Right lobe of liver (tissue), 6 donors: ENCODE data around the gene TBPL1. TPM values are rescaled to one million over a fixed set of nuclear protein-coding genes. Genes with fewer than 3 reads are reported as not detected.

Experiments used
- ATAC-seq, 4 donors: fragments of 200-7000 bp; cut with Tn5 transposase; one replicate each; pipeline ENCODE4 v1.9.1; 2020; ENCODE audit warnings: mild to moderate bottlenecking in 4 of 4, moderate library complexity in 4 of 4
- DNase-seq, 3 donors: peaks; one replicate each; pipeline ENCODE4 v3.0.0-alpha.2; 2020
- H3K27ac ChIP-seq, 3 donors: fragments of 200-600 bp; one replicate each; pipeline ENCODE4 v1.8.0; 2022
- H3K27me3 ChIP-seq, 2 donors: fragments of 200-600 bp; one replicate each; pipeline ENCODE4 v1.8.0; 2022
- H3K36me3 ChIP-seq, 4 donors: fragments of 200-600 bp; sonication (generic) in 1 of 4; one replicate each; pipeline versions ENCODE4 v1.5.1 to v1.8.0; 2017 to 2022; ENCODE audit warnings: control low read depth in 1 of 4
- H3K4me1 ChIP-seq, 4 donors: fragments of 200-600 bp; sonication (generic) in 1 of 4; one replicate each; pipeline versions ENCODE4 v1.5.1 to v1.8.0; 2017 to 2022; ENCODE audit warnings: control low read depth in 1 of 4
- H3K4me3 ChIP-seq, 3 donors: fragments of 200-600 bp; one replicate each; pipeline ENCODE4 v1.8.0; 2022
- H3K9me3 ChIP-seq, 4 donors: fragments of 200-600 bp; sonication (generic) in 1 of 4; one replicate each; pipeline versions ENCODE4 v1.5.1 to v1.8.0; 2017 to 2022; ENCODE audit warnings: control low read depth in 1 of 4
- CTCF ChIP-seq, 4 donors: fragments of 200-600 bp in 3 of 4; fragments of 450-650 bp in 1 of 4; IDR thresholded peaks; one replicate each; pipeline versions ENCODE4 v1.5.1 to v1.8.0; 2016 to 2022; ENCODE audit warnings: antibody characterized with exemption in 4 of 4, mild to moderate bottlenecking in 2 of 4
- POLR2A ChIP-seq: fragments of 450-650 bp; IDR thresholded peaks from one replicate; pipeline ENCODE4 v1.6.1; 2017; ENCODE audit warnings: antibody characterized with exemption, mild to moderate bottlenecking
- WGBS: methylation state at CpG from one replicate; pipeline ENCODE4 v1.1.6; 2018; ENCODE audit warnings: low coverage, low lambda C conversion rate; ENCODE audit not compliant: insufficient coverage; ENCODE audit errors: missing lambda C conversion rate; 5-methylcytosine and 5-hydroxymethylcytosine counted together
- intact Hi-C, 2 donors: fragments of 100-400 bp; cut with DNase I; formaldehyde crosslinking; loops; one replicate each; pipeline versions ENCODE4 v1.11.2 to v1.14.1; 2022
- long read RNA-seq: library from polyadenylated mRNA; unstranded; transcript quantifications from one replicate; pipeline ENCODE4 v2.0.0, GENCODE V29; 2019
- total RNA-seq, 6 experiments: library from RNA; depleted of rRNA in 2 of 6; stranded (reverse); fragments of >200 nt in 2 of 6; fragmentation: NEBNext Ultra II Directional in 3 of 6; extraction: Animal tissue kit (Norgen Biotek cat#: 25700) in 3 of 6; gene quantifications; one replicate each; pipeline versions ENCODE4 v1.1.0 to v1.2.4, GENCODE V29; 2016 to 2023
- donor health status: DM: no; HTN: yes; CAD: no.
- donor health status: DM: no; HTN: no; CAD: no.
- donor health status: DM: no; HTN: no; CAD: no.
- donor health status: DM: no; HTN: yes; CAD: no.
- donor health status: DM: no; HTN: yes; CAD: no.

The TBPL1 gene
- 10 to 100 TPM in 2 of 6 experiments, 1 to 10 TPM in 4; 6.0 to 11.5 (median 9.4) TPM for total RNA-seq
- long read RNA-seq, result 0 reads

GRCh38 chr6:133952815-133953633 is at the start of gene TBPL1:
TSS of gene TBPL1 (plus strand) at chr6:133953224. CDS start at chr6:133980126, 26,902 bp downstream.
- no peaks in the 10 kb centered on the region for H3K27me3 ChIP-seq
- intact Hi-C loops, result no loop called here
- H3K4me3 ChIP-seq, result peak within 1 kb of the TSS; percentile 52 to 94 (median 78)
- DNase-seq (peak; percentile 95 to 96 (median 95)), ATAC-seq (peak; percentile 93 to 96 (median 93))
- under 1% methylated on average over 19 of the region's 64 CpGs for WGBS
- peak within 1 kb of the TSS; percentile 87 to 95 (median 92) for H3K27ac ChIP-seq
- peaks cover 0 to 38% (median 14%) of the 10 kb centered on the region in 4 donors for H3K4me1 ChIP-seq
- H3K9me3 ChIP-seq, result no peaks in the 10 kb centered on the region
- TF ChIP-seq CTCF (IDR thresholded peaks at IDR 0.05) (no peak), POLR2A (peak; percentile 76)
- no peaks in the 10 kb centered on the region for H3K36me3 ChIP-seq

- 83% methylated on average over 2 of the region's 2 CpGs for WGBS
Observed at GRCh38 chr6:133903855-133904254, 49.2 kb upstream of the TBPL1 start.

GRCh38 chr6:133906050-133906449 is 47.0 kb upstream of the TBPL1 start:
- no peak for TF ChIP-seq CTCF (IDR thresholded peaks at IDR 0.05)
- TF ChIP-seq POLR2A, result no peak
- H3K27ac ChIP-seq, result no peak overlapping the region
- H3K9me3 ChIP-seq, result no peaks in the 10 kb centered on the region
- ATAC-seq (no peak), DNase-seq (no peak)
- no peak overlapping the region for H3K4me3 ChIP-seq
- H3K27me3 ChIP-seq, result peaks cover 0 to 8% of the 10 kb centered on the region in 2 donors
- intact Hi-C loops, result no loop called here
- no peaks in the 10 kb centered on the region for H3K4me1 ChIP-seq
- no peaks in the 10 kb centered on the region for H3K36me3 ChIP-seq
- 23% methylated on average over 1 of the region's 1 CpG for WGBS

More at GRCh38 chr6:133903855-133904254, 49.2 kb upstream of the TBPL1 start:
- H3K9me3 ChIP-seq, result no peaks in the 10 kb centered on the region
- DNase-seq (no peak), ATAC-seq (no peak)
- no peak overlapping the region for H3K4me3 ChIP-seq
- H3K27me3 ChIP-seq, result no peaks in the 10 kb centered on the region
- H3K4me1 ChIP-seq, result no peaks in the 10 kb centered on the region
- intact Hi-C loops, result no loop called here
- no peaks in the 10 kb centered on the region for H3K36me3 ChIP-seq
- H3K27ac ChIP-seq, result no peak overlapping the region
- TF ChIP-seq POLR2A (no peak), CTCF (IDR thresholded peaks at IDR 0.05) (no peak)

GRCh38 chr6:133916650-133917151 is 36.3 kb upstream of the TBPL1 start:
- Histone ChIP-seq H3K9me3 (no peaks in the 10 kb centered on the region), H3K4me3 (no peak overlapping the region), H3K27me3 (no peaks in the 10 kb centered on the region), H3K27ac (no peak overlapping the region), H3K36me3 (no peaks in the 10 kb centered on the region), H3K4me1 (no peaks in the 10 kb centered on the region)
- peak; percentile 86 to 91 (median 90) for TF ChIP-seq CTCF (IDR thresholded peaks at IDR 0.05)
- TF ChIP-seq POLR2A, result no peak
- intact Hi-C loops, result loop anchor here in 1 of 2 donors (5.0 kb wide), 1 partner anchor 349 kb away; no protein-coding TSS in a partner anchor
- DNase-seq (peak; percentile 82 to 88 (median 86)), ATAC-seq (peak; percentile 95 to 96 (median 96))
- 6% methylated on average over 8 of the region's 8 CpGs for WGBS
